HL-60 (cell line): ENCODE results near the gene NAA11.

ENCODE experiments used
- DNase-seq, 2 experiments: peaks; one replicate each; pipeline ENCODE4 v3.0.0-alpha.2; 2010 to 2020; ENCODE audit warnings: low read depth in 1 of 2, low spot score in 1 of 2
- H3K27ac ChIP-seq: fragments of 250-450 bp; sonication (Bioruptor Pico); replicated peaks from 2 replicates; pipeline ENCODE4 v1.5.1; 2020; ENCODE audit warnings: mild to moderate bottlenecking, moderate library complexity
- H3K27me3 ChIP-seq: fragments of 250-450 bp; sonication (Bioruptor Pico); 2 replicates; pipeline ENCODE4 v1.5.1; 2021; ENCODE audit warnings: mild to moderate bottlenecking, moderate library complexity; ENCODE audit not compliant: insufficient read depth, poor library complexity, severe bottlenecking
- H3K4me3 ChIP-seq: replicated peaks from 2 replicates; pipeline ENCODE4 v1.5.1; 2011; ENCODE audit warnings: mild to moderate bottlenecking, control low read depth, low read length; ENCODE audit not compliant: insufficient read depth
- CTCF ChIP-seq: IDR thresholded peaks from one replicate; pipeline ENCODE4 v1.5.1; 2011; ENCODE audit warnings: low read length, control low read depth, inconsistent platforms; ENCODE audit not compliant: insufficient read depth
- GABPA ChIP-seq: IDR thresholded peaks from 2 replicates; pipeline ENCODE4 v1.6.1; 2012; ENCODE audit warnings: low read depth
- POLR2AphosphoS5 ChIP-seq: IDR thresholded peaks from 2 replicates; pipeline ENCODE4 v1.6.1; 2012; ENCODE audit warnings: low read depth
- REST ChIP-seq: IDR thresholded peaks from 2 replicates; pipeline ENCODE4 v1.6.1; 2012; ENCODE audit warnings: low read depth; ENCODE audit not compliant: insufficient replicate concordance
- SPI1 ChIP-seq: IDR thresholded peaks from 2 replicates; pipeline ENCODE4 v1.6.1; 2012; ENCODE audit warnings: low read depth, mild to moderate bottlenecking, borderline replicate concordance

Gene NAA11

GRCh38 chr4:79366422-79366821 lies 40.6 kb upstream of the NAA11 start:
- TF ChIP-seq GABPA (no peak), REST (no peak), POLR2AphosphoS5 (no peak), SPI1 (no peak), CTCF (no peak)
- no peak for DNase-seq
- no peak overlapping the region for H3K4me3 ChIP-seq
- no peaks in the 10 kb centered on the region for H3K27me3 ChIP-seq
- no peak overlapping the region for H3K27ac ChIP-seq

GRCh38 chr4:79364061-79364460 lies 38.2 kb upstream of the NAA11 start:
- H3K4me3 ChIP-seq, result no peak overlapping the region
- TF ChIP-seq REST (no peak), CTCF (no peak), POLR2AphosphoS5 (no peak), SPI1 (no peak), GABPA (no peak)
- H3K27me3 ChIP-seq, result no peaks in the 10 kb centered on the region
- no peak overlapping the region for H3K27ac ChIP-seq
- DNase-seq, result no peak

- H3K27me3 ChIP-seq, result no peaks in the 10 kb centered on the region
- no peak overlapping the region for H3K27ac ChIP-seq
- no peak for TF ChIP-seq GABPA
- TF ChIP-seq POLR2AphosphoS5, result no peak
- no peak for TF ChIP-seq SPI1
- TF ChIP-seq CTCF, result no peak
- no peak overlapping the region for H3K4me3 ChIP-seq
- no peak for DNase-seq
Observed at GRCh38 chr4:79362626-79363025, 36.8 kb upstream of the NAA11 start.

- Histone ChIP-seq H3K27ac (no peak overlapping the region), H3K4me3 (no peak overlapping the region), H3K27me3 (no peaks in the 10 kb centered on the region)
- DNase-seq, result no peak
- TF ChIP-seq CTCF (no peak), SPI1 (no peak)
Observed at GRCh38 chr4:79360006-79360405, 34.1 kb upstream of the NAA11 start.
